Natural killer cell (primary cell): ENCODE results near the gene EYS. TPM values are rescaled to one million over a fixed set of nuclear protein-coding genes. Genes with fewer than 3 reads are reported as not detected.

Experiments used
- ATAC-seq, 3 donors: fragments of 150-1000 bp in 2 of 3; fragments of 200-7000 bp in 1 of 3; cut with Tn5 transposase; 1 replicate in 1 of 3; 2 replicates in 2 of 3; pipeline ENCODE4 v1.10.0; 2021; ENCODE audit warnings: mild to moderate bottlenecking in 2 of 3, moderate library complexity in 2 of 3
- DNase-seq, 2 donors: peaks; one replicate each; pipeline versions ENCODE4 v3.0.0 to v3.0.0-alpha.2; 2013 to 2021; ENCODE audit warnings: mixed read lengths in 1 of 2
- H3K27ac ChIP-seq: one replicate; pipeline ENCODE4 v1.5.1; 2013; ENCODE audit warnings: mild to moderate bottlenecking, low read length
- H3K27me3 ChIP-seq: one replicate; pipeline ENCODE4 v1.6.1; 2013; ENCODE audit warnings: low read length; ENCODE audit not compliant: control insufficient read depth, insufficient read depth
- H3K36me3 ChIP-seq: one replicate; pipeline ENCODE4 v1.6.1; 2013; ENCODE audit warnings: low read length; ENCODE audit not compliant: control insufficient read depth, insufficient read depth
- H3K4me1 ChIP-seq: one replicate; pipeline ENCODE4 v1.6.1; 2013; ENCODE audit warnings: low read length; ENCODE audit not compliant: control insufficient read depth, insufficient read depth
- H3K4me3 ChIP-seq: one replicate; pipeline ENCODE4 v1.5.1; 2013; ENCODE audit warnings: low read length
- H3K9me3 ChIP-seq: one replicate; pipeline ENCODE4 v1.6.1; 2013; ENCODE audit warnings: low read length; ENCODE audit not compliant: control insufficient read depth, insufficient read depth
- H3K27ac Mint-ChIP-seq, 2 donors: one replicate each; pipeline ENCODE4 v1.8.0; 2022; ENCODE audit warnings: mild to moderate bottlenecking in 2 of 2, mixed read lengths in 2 of 2, moderate library complexity in 1 of 2
- H3K27me3 Mint-ChIP-seq, 2 donors: one replicate each; pipeline ENCODE4 v1.8.0; 2022; ENCODE audit warnings: low read depth in 2 of 2, mixed read lengths in 2 of 2
- H3K36me3 Mint-ChIP-seq: one replicate; pipeline ENCODE4 v1.8.0; 2022; ENCODE audit warnings: mixed read lengths
- H3K4me1 Mint-ChIP-seq, 2 donors: one replicate each; pipeline ENCODE4 v1.8.0; 2022; ENCODE audit warnings: mixed read lengths in 2 of 2
- H3K4me3 Mint-ChIP-seq: one replicate; pipeline ENCODE4 v1.8.0; 2022; ENCODE audit warnings: mild to moderate bottlenecking, moderate library complexity, mixed read lengths
- H3K9me3 Mint-ChIP-seq, 2 donors: one replicate each; pipeline ENCODE4 v1.8.0; 2022; ENCODE audit warnings: mixed read lengths in 2 of 2
- CTCF ChIP-seq: fragments of 200-600 bp; IDR thresholded peaks from one replicate; pipeline ENCODE4 v1.8.0; 2022; ENCODE audit warnings: antibody characterized with exemption
- WGBS: methylation state at CpG from one replicate; pipeline ENCODE4 v1.1.7; 2013; ENCODE audit warnings: missing lambda C conversion rate; ENCODE audit not compliant: insufficient coverage; 5-methylcytosine and 5-hydroxymethylcytosine counted together
- intact Hi-C: fragments of 100-400 bp; cut with micrococcal nuclease; formaldehyde crosslinking; loops from one replicate; pipeline ENCODE4 v1.14.2; 2022
- total RNA-seq, 4 donors: library from RNA; stranded (reverse); fragments of 120-200 nt in 1 of 4; gene quantifications; one replicate each; pipeline versions ENCODE4 v1.2.3 to v1.2.4, GENCODE V29; 2013 to 2022

EYS gene
- total RNA-seq, 3 donors from 2014 or later (not counting 1 experiment from before 2014, with no cell fraction given), result 0.55 TPM; not detected in 2

DNA sequence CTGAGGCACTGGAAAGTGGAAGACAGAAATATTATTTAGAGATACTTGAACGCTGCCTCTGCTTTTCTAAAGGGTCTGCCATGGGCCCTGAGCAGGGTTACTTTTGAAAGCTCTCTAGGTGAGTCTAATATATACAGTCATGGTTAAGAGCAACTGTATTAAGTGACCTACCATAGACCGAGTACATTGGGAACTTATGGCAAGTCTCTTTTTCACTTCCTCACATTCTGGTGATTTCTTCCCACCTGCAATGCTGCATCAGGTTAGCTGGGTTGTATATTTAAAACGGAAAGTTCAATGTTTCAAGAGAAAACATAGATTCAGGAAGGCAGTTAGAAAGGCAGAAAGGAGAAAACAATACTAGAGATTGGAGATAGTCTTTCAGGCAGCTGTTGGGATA lies 1916.7 kb downstream of the EYS start:
- no peak overlapping the region for H3K27ac ChIP-seq
- 67% methylated on average over 2 of the region's 3 CpGs for WGBS
- no peaks in the 10 kb centered on the region for H3K36me3 Mint-ChIP-seq
- no peaks in the 10 kb centered on the region for H3K9me3 Mint-ChIP-seq
- no peak overlapping the region for H3K4me3 Mint-ChIP-seq
- H3K4me1 Mint-ChIP-seq, result no peaks in the 10 kb centered on the region
- no peaks in the 10 kb centered on the region for H3K27me3 Mint-ChIP-seq
- no peaks in the 10 kb centered on the region for H3K9me3 ChIP-seq
- DNase-seq, result no peak
- intact Hi-C loops, result no loop called here
- no peaks in the 10 kb centered on the region for H3K36me3 ChIP-seq
- no peaks in the 10 kb centered on the region for H3K4me1 ChIP-seq
- ATAC-seq, result no peak
- no peaks in the 10 kb centered on the region for H3K27me3 ChIP-seq
- no peak overlapping the region for H3K27ac Mint-ChIP-seq
- H3K4me3 ChIP-seq, result no peak overlapping the region
- TF ChIP-seq CTCF, result no peak

DNA sequence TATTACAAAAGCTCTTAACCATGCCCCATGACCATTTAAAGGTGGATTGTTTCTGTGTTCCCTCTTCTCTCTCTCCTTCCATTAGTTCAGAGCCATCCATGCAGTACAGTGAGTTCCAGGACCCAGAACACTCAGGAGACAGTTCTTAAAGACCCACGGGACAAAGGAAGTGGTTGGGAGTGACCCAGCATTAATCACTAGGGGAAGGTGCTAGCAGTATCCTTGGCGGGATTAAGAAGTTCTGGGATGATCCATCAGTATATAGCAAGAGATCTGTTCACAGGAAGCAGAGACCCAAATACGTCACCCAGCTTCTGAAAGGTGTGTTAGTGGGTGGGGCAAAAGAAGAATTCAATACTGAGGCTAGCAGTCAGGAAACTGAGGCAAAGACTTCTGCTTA lies 1917.3 kb downstream of the EYS start:
- intact Hi-C loops, result no loop called here
- WGBS, result 84% methylated on average over 3 of the region's 3 CpGs
- H3K9me3 Mint-ChIP-seq, result no peaks in the 10 kb centered on the region

GRCh38 chr6:63788569-63788968 lies 1918.5 kb downstream of the EYS start:
- Mint-ChIP-seq H3K4me3 (no peak overlapping the region), H3K9me3 (no peaks in the 10 kb centered on the region), H3K4me1 (no peaks in the 10 kb centered on the region), H3K36me3 (no peaks in the 10 kb centered on the region), H3K27ac (no peak overlapping the region), H3K27me3 (peaks cover 0 to 2% of the 10 kb centered on the region in 2 donors)
- no peak for ATAC-seq
- Histone ChIP-seq H3K27me3 (no peaks in the 10 kb centered on the region), H3K9me3 (no peaks in the 10 kb centered on the region), H3K36me3 (no peaks in the 10 kb centered on the region), H3K4me1 (no peaks in the 10 kb centered on the region), H3K4me3 (no peak overlapping the region), H3K27ac (no peak overlapping the region)
- no peak for DNase-seq
- TF ChIP-seq CTCF, result no peak
- WGBS, result 83% methylated on average over 2 of the region's 2 CpGs
- intact Hi-C loops, result no loop called here

More for the DNA sequence above, 1917.3 kb downstream of the EYS start:
- TF ChIP-seq CTCF, result no peak
- H3K27me3 Mint-ChIP-seq, result no peaks in the 10 kb centered on the region
- no peaks in the 10 kb centered on the region for H3K9me3 ChIP-seq
- no peaks in the 10 kb centered on the region for H3K27me3 ChIP-seq
- no peaks in the 10 kb centered on the region for H3K36me3 Mint-ChIP-seq
- H3K27ac Mint-ChIP-seq, result no peak overlapping the region
- H3K4me1 ChIP-seq, result no peaks in the 10 kb centered on the region
- H3K4me3 ChIP-seq, result no peak overlapping the region
- DNase-seq (no peak), ATAC-seq (no peak)
- H3K27ac ChIP-seq, result no peak overlapping the region
- H3K36me3 ChIP-seq, result no peaks in the 10 kb centered on the region
- no peaks in the 10 kb centered on the region for H3K4me1 Mint-ChIP-seq
- no peak overlapping the region for H3K4me3 Mint-ChIP-seq

DNA sequence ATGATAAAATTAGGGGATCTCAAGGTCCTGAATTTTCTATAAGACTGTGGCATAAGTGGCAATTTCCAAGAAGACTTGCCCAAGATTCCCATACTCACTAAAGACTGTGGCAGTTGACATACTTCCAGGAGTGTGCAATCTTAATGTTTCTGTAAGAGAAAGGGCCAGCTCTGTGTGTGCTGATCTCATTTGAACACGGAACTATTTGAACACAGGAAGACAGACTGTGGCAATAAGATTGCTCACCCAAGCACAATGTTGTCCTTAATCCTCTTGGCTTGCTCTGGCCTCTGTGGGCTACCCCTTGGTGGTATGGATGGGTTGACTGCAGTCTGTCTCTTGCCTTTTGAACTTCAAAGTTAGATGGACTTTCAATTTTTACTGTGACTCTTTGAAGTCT lies 1920.0 kb downstream of the EYS start:
- TF ChIP-seq CTCF, result no peak
- 91% methylated on average over 1 of the region's 1 CpG for WGBS
- Mint-ChIP-seq H3K27ac (no peak overlapping the region), H3K27me3 (peaks cover 0 to 7% of the 10 kb centered on the region in 2 donors), H3K9me3 (peaks cover 3% of the 10 kb centered on the region in 2 donors), H3K4me1 (no peaks in the 10 kb centered on the region), H3K4me3 (no peak overlapping the region), H3K36me3 (no peaks in the 10 kb centered on the region)
- Histone ChIP-seq H3K4me3 (no peak overlapping the region), H3K36me3 (no peaks in the 10 kb centered on the region), H3K27ac (no peak overlapping the region), H3K9me3 (no peaks in the 10 kb centered on the region), H3K27me3 (no peaks in the 10 kb centered on the region), H3K4me1 (no peaks in the 10 kb centered on the region)
- intact Hi-C loops, result no loop called here
- ATAC-seq (no peak), DNase-seq (no peak)
